ENCODE data around the gene MGAT1.
"Not testable (repeated sequence)": the region's sequence is repeated elsewhere in the genome, so short reads cannot be mapped to it uniquely, and the experiment has no call there.

The MGAT1 gene

DNA sequence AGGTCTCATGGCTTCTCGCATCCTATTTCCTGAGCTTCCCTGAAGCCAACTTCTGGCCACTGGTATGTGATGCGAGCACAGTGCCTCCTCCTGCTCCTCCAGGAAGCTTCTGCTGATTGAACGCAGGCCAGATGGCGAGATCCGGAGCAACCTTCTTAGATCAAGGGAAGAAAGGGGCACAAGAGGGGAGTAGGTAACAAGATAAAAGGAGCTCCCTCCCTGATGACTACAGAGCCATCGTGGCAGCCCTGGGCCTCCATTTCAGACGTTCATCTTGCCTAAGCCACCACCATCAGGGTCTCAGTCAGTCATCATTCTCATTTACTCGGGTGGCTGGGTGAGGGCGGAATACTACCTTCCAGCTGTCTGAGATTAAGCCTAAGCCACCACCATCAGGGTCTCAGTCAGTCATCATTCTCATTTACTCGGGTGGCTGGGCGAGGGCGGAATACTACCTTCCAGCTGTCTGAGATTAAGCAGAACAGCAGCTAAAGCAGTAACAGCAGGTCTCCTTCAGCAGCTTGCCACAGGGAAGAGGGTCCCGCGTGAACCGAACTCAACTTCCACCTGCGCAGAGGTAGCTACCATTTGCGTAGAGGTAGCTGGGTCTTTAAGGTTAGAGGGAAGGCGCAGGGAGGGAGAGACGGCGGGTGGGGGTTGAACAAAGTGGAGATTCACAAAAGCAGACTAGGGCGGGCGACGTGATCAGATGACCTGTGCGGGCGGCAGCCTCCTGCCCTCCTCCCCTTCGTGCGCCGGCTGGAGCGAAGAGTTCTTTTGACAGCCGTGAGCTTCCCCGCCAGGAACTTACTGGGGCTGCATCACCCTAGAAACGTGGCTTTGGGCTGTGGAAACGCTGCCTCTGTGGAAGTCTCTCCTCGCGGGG, 27.9 kb upstream of the MGAT1 start:
- Histone ChIP-seq H3K4me1 (ENCODE audit: insufficient read depth, insufficient read length) (peaks cover 2% of the 10 kb centered on the region), H3K27me3 (ENCODE audit: insufficient read depth, insufficient read length) (peaks cover 2% of the 10 kb centered on the region), H3K9ac (ENCODE audit: insufficient read length, low read depth) (peak overlapping the region; percentile 79), H3K9me3 (ENCODE audit: insufficient read depth, low read length) (peaks cover 15% of the 10 kb centered on the region), H3K36me3 (ENCODE audit: insufficient read depth, insufficient read length, low read length) (peaks cover 17% of the 10 kb centered on the region), H3K4me3 (ENCODE audit: insufficient read length, low read depth) (peak overlapping the region; percentile 65)
- DNase-seq (ENCODE audit: low read depth, low spot score), result no peak
- TF ChIP-seq ZNF274 (IDR thresholded peaks at IDR 0.05; ENCODE audit: low read depth, low read length), result no peak

DNA sequence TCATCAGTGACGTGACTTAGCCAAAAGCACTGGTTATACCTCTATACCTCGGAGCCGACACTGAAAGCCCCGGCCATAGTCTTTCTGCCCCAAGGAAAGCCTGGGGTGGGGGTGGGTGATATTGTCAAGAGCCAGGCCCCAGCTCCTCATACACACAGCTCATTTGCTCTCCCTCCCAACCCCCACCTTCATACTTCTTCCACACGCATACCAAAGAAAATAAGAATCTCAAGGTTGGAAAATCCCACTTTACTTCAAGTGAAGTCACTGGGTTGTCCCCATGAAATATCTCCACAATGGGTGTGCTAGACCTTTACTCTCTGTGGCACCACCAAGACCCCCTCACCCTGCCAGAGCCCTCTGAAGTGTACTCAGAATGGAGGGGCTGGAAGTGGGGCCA, 27.1 kb upstream of the MGAT1 start:
- Histone ChIP-seq H3K36me3 (ENCODE audit: insufficient read depth, insufficient read length, low read length) (peaks cover 12% of the 10 kb centered on the region), H3K4me3 (ENCODE audit: insufficient read length, low read depth) (no peak overlapping the region), H3K27me3 (ENCODE audit: insufficient read depth, insufficient read length) (peaks cover 2% of the 10 kb centered on the region), H3K9me3 (ENCODE audit: insufficient read depth, low read length) (peaks cover 15% of the 10 kb centered on the region), H3K4me1 (ENCODE audit: insufficient read depth, insufficient read length) (peaks cover 2% of the 10 kb centered on the region), H3K9ac (ENCODE audit: insufficient read length, low read depth) (no peak overlapping the region)
- DNase-seq (ENCODE audit: low read depth, low spot score), result no peak
- no peak for TF ChIP-seq SUZ12 (IDR thresholded peaks at IDR 0.05; ENCODE audit: extremely low read depth, insufficient read depth, insufficient read length)
- TF ChIP-seq ZNF274 (IDR thresholded peaks at IDR 0.05; ENCODE audit: low read depth, low read length), result no peak

DNA sequence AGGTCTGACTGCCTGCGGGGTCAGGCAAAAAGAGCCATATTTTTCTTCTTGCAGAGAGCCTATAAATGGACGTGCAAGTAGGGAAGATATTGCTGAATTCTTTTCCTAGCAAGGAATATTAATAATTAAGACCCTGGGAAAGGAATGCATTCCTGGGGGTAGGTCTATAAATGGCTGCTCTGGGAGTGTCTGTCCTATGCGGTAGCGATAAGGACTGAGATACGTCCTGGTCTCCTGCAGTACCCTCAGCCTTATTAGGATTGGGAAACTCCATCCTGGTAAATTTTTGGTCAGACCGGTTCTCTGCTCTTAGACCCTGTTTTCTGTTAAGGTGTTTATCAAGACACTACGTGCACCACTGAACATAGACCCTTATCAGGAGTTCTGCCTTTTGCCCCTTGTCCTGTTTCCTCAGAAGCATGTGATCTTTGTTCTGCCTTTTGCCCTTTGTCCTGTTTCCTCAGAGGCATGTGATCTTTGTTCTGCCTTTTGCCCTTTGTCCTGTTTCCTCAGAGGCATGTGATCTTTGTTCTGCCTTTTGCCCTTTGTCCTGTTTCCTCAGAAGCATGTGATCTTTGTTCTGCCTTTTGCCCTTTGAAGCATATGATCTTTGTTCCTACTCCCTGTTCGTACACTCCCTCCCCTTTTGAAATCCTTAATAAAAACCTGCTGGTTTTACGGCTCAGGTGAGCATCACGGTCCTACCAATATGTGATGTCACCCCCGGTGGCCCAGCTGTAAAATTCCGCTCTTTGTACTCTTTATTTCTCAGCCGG, 26.3 kb upstream of the MGAT1 start:
- not testable (repeated sequence) for H3K27me3 ChIP-seq (ENCODE audit: insufficient read depth, insufficient read length); H3K9ac ChIP-seq (ENCODE audit: insufficient read length, low read depth); H3K4me3 ChIP-seq (ENCODE audit: insufficient read length, low read depth); H3K4me1 ChIP-seq (ENCODE audit: insufficient read depth, insufficient read length); H3K36me3 ChIP-seq (ENCODE audit: insufficient read depth, insufficient read length, low read length); DNase-seq (ENCODE audit: low read depth, low spot score)
- H3K9me3 ChIP-seq (ENCODE audit: insufficient read depth, low read length), result peaks cover 15% of the 10 kb centered on the region

DNA sequence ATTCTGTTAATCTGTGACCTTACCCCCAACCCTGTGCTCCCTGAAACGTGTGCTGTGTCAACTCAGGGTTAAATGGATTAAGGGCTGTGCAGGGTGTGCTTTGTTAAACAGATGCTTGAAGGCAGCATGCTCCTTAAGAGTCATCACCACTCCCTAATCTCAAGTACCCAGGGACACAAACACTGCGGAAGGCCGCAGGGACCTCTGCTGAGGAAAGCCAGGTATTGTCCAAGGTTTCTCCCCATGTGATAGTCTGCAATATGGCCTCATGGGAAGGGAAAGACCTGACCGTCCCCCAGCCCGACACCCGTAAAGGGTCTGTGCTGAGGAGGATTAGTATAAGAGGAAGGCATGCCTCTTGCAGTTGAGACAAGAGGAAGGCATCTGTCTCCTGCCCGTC, 24.8 kb upstream of the MGAT1 start:
- H3K36me3 ChIP-seq (ENCODE audit: insufficient read depth, insufficient read length, low read length); H3K4me3 ChIP-seq (ENCODE audit: insufficient read length, low read depth); DNase-seq (ENCODE audit: low read depth, low spot score); H3K4me1 ChIP-seq (ENCODE audit: insufficient read depth, insufficient read length); H3K27me3 ChIP-seq (ENCODE audit: insufficient read depth, insufficient read length); H3K9ac ChIP-seq (ENCODE audit: insufficient read length, low read depth): not testable (repeated sequence)
- peaks cover 15% of the 10 kb centered on the region for H3K9me3 ChIP-seq (ENCODE audit: insufficient read depth, low read length)

DNA sequence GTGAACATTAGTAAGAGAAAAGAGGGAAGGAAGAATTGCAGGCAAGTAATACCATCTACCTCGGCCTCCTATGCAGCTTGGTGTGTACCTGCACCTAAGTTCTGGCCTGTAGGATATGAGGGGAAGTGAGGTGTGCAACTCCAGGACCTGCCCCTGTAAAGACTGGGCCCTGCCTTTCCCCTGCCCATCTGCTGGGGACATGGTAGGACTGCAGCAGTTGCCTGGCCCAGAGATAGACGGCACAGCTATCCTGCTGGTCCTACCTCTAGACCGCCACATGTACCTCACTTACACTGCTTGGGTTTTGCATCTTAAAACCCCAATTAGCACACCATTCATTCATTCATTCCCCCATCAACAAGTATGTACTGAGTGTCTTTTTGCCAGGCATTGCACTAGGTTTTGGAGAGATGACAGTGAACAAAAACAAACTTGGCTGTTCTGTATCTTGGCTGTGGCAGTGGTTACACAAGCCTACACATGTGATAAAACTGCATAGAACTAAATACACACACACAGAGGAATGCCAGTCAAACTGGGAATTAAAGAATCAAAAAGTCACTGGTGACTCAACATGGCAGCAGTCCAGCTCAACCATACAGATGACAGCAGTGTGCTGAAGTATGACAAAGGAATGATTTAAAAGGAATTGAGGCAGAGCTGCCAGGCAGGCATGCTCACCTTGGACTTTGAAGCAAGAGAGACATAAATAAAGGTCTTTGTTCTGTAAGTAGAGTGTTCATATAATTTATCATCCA, 23.3 kb upstream of the MGAT1 start:
- Histone ChIP-seq H3K4me3 (ENCODE audit: insufficient read length, low read depth) (no peak overlapping the region), H3K9me3 (ENCODE audit: insufficient read depth, low read length) (peaks cover 15% of the 10 kb centered on the region), H3K9ac (ENCODE audit: insufficient read length, low read depth) (no peak overlapping the region), H3K4me1 (ENCODE audit: insufficient read depth, insufficient read length) (no peaks in the 10 kb centered on the region), H3K27me3 (ENCODE audit: insufficient read depth, insufficient read length) (peaks cover 2% of the 10 kb centered on the region), H3K36me3 (ENCODE audit: insufficient read depth, insufficient read length, low read length) (peaks cover 6% of the 10 kb centered on the region)
- TF ChIP-seq SUZ12 (IDR thresholded peaks at IDR 0.05; ENCODE audit: extremely low read depth, insufficient read depth, insufficient read length) (no peak), YY1 (IDR thresholded peaks at IDR 0.05; ENCODE audit: insufficient read depth, insufficient read length) (no peak), ZNF274 (IDR thresholded peaks at IDR 0.05; ENCODE audit: low read depth, low read length) (no peak)
- no peak for DNase-seq (ENCODE audit: low read depth, low spot score)

DNA sequence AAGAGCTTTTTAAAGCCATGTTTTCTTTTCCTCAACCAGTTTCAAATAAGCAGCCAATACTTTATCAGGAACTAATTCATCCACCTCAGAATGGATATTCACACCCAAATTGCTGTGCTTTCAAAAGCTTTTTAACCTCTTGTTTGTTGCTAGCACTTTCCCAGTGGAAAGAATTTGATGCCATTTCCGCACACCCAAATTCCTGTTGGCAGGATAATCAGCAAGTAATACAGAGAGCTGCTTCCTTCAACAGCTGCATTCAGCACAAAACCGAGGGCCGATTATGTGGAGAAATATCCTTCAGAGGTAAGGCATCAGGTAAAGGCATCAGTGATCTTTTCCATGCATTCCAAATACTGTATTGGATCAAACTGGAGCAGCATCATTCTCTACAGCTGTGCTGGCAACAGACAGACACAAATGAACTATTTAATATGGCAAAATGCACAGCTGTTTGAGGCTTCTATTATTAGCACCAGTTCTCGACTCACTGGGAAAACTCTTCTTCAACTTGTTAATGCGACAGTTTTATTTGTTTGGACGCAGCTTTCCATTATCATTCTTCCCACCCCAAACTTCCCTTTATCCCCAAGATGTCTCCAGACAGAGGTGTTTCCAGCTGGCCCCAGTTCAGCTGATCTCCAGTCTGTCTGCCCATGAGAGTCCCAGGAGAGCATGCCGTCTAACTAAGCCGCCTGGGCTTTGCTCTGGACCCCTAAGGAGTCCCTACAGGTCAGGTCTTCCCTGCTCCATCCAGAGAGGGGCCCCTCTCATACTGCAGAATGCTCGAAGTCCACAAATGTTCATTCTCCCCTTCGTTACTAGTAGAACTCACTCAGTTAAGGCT, 22.2 kb upstream of the MGAT1 start:
- H3K4me1 ChIP-seq (ENCODE audit: insufficient read depth, insufficient read length), result no peaks in the 10 kb centered on the region
- TF ChIP-seq SUZ12 (IDR thresholded peaks at IDR 0.05; ENCODE audit: extremely low read depth, insufficient read depth, insufficient read length) (no peak), ZNF274 (IDR thresholded peaks at IDR 0.05; ENCODE audit: low read depth, low read length) (no peak), YY1 (IDR thresholded peaks at IDR 0.05; ENCODE audit: insufficient read depth, insufficient read length) (no peak)
- no peak overlapping the region for H3K9ac ChIP-seq (ENCODE audit: insufficient read length, low read depth)
- no peak for DNase-seq (ENCODE audit: low read depth, low spot score)
- H3K36me3 ChIP-seq (ENCODE audit: insufficient read depth, insufficient read length, low read length), result peaks cover 4% of the 10 kb centered on the region
- H3K9me3 ChIP-seq (ENCODE audit: insufficient read depth, low read length), result peaks cover 11% of the 10 kb centered on the region
- H3K27me3 ChIP-seq (ENCODE audit: insufficient read depth, insufficient read length), result no peaks in the 10 kb centered on the region
- no peak overlapping the region for H3K4me3 ChIP-seq (ENCODE audit: insufficient read length, low read depth)

Measured in NT2/D1 (cell line).